Ishikawa (cell line): ENCODE data around the gene TMEM178B.

Source experiments
- CEBPB ChIP-seq: IDR thresholded peaks from 2 replicates; pipeline ENCODE4 v1.6.1; 2012
- CREB1 ChIP-seq: IDR thresholded peaks from 2 replicates; pipeline ENCODE4 v1.6.1; 2012; ENCODE audit warnings: low read depth
- EGR1 ChIP-seq: IDR thresholded peaks from 2 replicates; pipeline ENCODE4 v1.6.1; 2012
- EP300 ChIP-seq: IDR thresholded peaks from 2 replicates; pipeline ENCODE4 v1.6.1; 2012; ENCODE audit warnings: borderline replicate concordance
- FOXM1 ChIP-seq: IDR thresholded peaks from 2 replicates; pipeline ENCODE4 v1.6.1; 2012; ENCODE audit warnings: low read depth, borderline replicate concordance
- MAX ChIP-seq: IDR thresholded peaks from 2 replicates; pipeline ENCODE4 v1.6.1; 2012
- NFIC ChIP-seq: IDR thresholded peaks from 2 replicates; pipeline ENCODE4 v1.6.1; 2012
- RAD21 ChIP-seq: IDR thresholded peaks from 2 replicates; pipeline ENCODE4 v1.6.1; 2012; ENCODE audit warnings: low read depth
- REST ChIP-seq: IDR thresholded peaks from 2 replicates; pipeline ENCODE4 v1.6.1; 2012; ENCODE audit warnings: low read depth, mild to moderate bottlenecking
- TAF1 ChIP-seq: IDR thresholded peaks from 2 replicates; pipeline ENCODE4 v1.6.1; 2012; ENCODE audit warnings: low read depth, mild to moderate bottlenecking
- TCF12 ChIP-seq: IDR thresholded peaks from 2 replicates; pipeline ENCODE4 v1.6.1; 2012; ENCODE audit warnings: low read depth
- TEAD4 ChIP-seq: IDR thresholded peaks from 2 replicates; pipeline ENCODE4 v1.6.1; 2012
- YY1 ChIP-seq: IDR thresholded peaks from 2 replicates; pipeline ENCODE4 v1.6.1; 2012; ENCODE audit warnings: low read depth
- ZBTB7A ChIP-seq: IDR thresholded peaks from 2 replicates; pipeline ENCODE4 v1.6.1; 2012; ENCODE audit warnings: low read depth
- TF ChIP-seq, protein P1 (sequence below): IDR thresholded peaks from 2 replicates; pipeline ENCODE4 v1.6.1; 2012

TMEM178B gene

DNA sequence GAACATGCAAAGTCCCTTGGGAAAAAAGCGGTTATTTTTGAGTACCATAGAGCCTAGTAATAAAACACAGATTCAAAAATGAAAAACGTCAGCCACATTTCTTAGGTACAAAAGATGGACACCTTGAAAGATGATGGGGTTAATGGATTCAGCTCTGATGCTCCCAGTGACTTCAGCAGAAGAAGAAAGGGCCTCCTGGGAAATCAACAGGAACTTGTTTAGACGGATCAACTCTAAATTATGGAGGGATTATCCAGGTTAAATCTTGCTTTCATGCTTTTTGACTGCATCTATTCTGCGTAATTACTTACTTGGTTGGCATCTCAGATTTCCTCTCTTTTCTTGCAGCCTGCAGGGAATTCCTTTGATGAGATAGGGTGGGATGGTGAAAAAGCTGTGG lies 82.5 kb downstream of the TMEM178B start:
- TF ChIP-seq NFIC (no peak), FOXM1 (no peak), CREB1 (no peak), REST (no peak), TAF1 (no peak), CEBPB (no peak), EP300 (no peak), TCF12 (no peak), TEAD4 (no peak), YY1 (no peak), RAD21 (no peak), MAX (no peak), ZBTB7A (no peak), EGR1 (no peak)
- TF ChIP-seq, protein P1, sequence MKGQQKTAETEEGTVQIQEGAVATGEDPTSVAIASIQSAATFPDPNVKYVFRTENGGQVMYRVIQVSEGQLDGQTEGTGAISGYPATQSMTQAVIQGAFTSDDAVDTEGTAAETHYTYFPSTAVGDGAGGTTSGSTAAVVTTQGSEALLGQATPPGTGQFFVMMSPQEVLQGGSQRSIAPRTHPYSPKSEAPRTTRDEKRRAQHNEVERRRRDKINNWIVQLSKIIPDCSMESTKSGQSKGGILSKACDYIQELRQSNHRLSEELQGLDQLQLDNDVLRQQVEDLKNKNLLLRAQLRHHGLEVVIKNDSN = no peak

GRCh38 chr7:141157138-141157765 lies 83.4 kb downstream of the TMEM178B start:
- TF ChIP-seq NFIC (no peak), EP300 (no peak), CREB1 (no peak), MAX (no peak), ZBTB7A (no peak), EGR1 (no peak), FOXM1 (no peak), REST (no peak), RAD21 (no peak), YY1 (no peak), TAF1 (no peak), TCF12 (no peak), TEAD4 (no peak), CEBPB (no peak)
- TF ChIP-seq, protein P1 = no peak

- TF ChIP-seq EP300 = no peak
- no peak for TF ChIP-seq EGR1
- TF ChIP-seq TEAD4 = no peak
- no peak for TF ChIP-seq TCF12
Measured at GRCh38 chr7:141158561-141158960, 84.7 kb downstream of the TMEM178B start.

GRCh38 chr7:141160246-141160860 lies 86.5 kb downstream of the TMEM178B start:
- TF ChIP-seq TAF1 = no peak
- TF ChIP-seq TCF12 = no peak
- no peak for TF ChIP-seq ZBTB7A
- TF ChIP-seq, protein P1 = no peak
- TF ChIP-seq EP300 = no peak
- TF ChIP-seq YY1 = no peak
- no peak for TF ChIP-seq TEAD4
- TF ChIP-seq CREB1 = no peak
- no peak for TF ChIP-seq FOXM1
- no peak for TF ChIP-seq REST
- TF ChIP-seq RAD21 = no peak
- TF ChIP-seq EGR1 = no peak
- TF ChIP-seq CEBPB = no peak
- TF ChIP-seq MAX = no peak
- TF ChIP-seq NFIC = no peak
